Femur (tissue), 1 donor: ENCODE measurements around the gene TOB2.

Experiments used
- DNase-seq: peaks from one replicate; pipeline ENCODE4 v3.0.0-alpha.2; 2017

Gene TOB2

GRCh38 chr22:41446639-41447434 is at the start of gene TOB2:
TOB2 (minus strand) TSS chr22:41446801; CDS start chr22:41437345, 9,456 bp downstream.
- DNase-seq, result peak; percentile 96

DNA sequence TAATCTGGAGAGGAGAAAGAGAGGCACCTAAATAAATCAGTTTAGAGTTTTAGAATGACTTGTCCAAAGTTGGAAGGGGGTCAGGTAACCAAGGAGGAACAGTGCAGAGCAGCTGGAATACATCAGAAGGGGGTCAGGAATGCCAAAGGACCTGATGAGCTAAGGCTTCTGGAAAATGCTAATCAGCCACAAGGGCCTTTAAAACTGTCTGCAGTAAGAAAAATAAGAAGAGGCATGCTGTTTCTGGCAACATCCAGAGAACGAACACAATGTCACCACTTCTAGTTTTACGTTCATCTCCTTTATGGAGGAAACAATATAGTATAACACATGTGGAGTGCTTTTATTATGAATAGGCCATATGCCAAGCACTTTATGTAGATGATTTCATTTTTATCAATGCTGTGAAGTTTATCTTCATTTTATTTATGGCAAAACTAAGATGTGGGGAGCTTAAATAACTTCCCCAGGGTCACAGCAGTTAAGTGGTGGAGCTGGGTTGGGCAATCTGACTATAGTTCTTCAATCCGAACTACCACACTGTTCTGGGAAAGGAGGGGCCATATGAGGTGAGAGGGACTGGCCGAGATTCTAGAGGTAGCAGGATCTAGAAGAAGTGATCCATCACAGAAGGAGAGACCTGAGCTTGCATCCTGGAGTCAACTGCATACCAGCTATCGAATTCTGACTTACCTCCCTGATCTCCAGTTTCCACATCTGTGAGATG is 44.9 kb upstream of the TOB2 start:
- no peak for DNase-seq

DNA sequence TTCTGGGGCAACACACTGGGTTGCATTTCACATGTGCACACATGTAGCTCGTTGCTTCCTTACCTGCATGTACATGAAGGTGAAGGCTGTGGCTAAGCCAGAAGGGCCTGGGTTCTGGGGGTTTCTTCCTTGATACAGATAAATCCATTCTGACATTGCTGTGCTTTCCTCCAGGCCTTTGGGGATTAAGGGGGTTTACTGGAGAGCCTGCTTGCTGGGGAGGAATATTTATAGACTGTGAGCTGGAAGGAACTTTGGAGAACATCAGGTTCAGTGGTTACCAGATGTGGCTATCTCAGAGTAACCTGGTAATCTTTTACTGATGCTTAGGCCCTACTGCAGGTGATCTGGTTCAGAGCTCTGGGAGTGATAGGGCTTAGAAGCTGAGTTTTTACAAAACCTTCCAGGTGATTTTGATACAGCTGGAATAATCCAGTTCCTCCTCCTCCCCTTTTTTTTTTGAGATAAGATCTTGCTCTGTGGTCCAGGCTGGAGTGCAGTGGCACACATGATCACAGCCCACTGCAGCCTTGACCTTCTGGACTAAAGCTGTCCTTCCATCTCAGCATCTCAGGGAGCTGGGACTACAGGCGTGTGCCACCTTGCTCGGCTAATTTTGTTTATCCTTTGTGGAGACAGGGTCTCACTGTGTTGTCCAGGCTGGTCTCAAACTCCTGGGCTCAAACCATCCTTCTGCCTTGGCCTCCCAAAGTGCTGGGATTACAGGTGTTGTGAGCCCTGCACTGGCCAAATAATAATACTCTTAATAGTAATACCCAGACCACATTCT is 42.2 kb upstream of the TOB2 start:
- no peak for DNase-seq

DNA sequence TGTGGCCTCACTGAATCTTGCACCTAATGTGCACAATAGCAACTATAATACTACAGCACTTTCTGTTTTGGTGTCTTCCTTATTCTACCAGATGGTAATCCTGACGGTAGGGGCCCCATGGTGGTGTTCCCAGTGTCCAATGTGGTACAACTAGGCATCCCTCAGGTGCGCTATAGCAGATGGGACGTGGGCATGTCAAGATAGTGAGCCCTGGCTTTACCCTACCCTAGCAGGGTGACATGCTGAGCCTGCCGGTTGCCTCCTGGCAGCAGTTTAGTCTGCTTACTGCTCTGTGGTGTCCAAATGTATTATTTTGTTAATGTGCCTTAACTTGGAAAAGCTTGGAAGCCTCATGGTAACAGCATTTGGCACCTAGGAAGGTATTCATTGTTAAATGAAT is 41.5 kb upstream of the TOB2 start:
- no peak for DNase-seq

DNA sequence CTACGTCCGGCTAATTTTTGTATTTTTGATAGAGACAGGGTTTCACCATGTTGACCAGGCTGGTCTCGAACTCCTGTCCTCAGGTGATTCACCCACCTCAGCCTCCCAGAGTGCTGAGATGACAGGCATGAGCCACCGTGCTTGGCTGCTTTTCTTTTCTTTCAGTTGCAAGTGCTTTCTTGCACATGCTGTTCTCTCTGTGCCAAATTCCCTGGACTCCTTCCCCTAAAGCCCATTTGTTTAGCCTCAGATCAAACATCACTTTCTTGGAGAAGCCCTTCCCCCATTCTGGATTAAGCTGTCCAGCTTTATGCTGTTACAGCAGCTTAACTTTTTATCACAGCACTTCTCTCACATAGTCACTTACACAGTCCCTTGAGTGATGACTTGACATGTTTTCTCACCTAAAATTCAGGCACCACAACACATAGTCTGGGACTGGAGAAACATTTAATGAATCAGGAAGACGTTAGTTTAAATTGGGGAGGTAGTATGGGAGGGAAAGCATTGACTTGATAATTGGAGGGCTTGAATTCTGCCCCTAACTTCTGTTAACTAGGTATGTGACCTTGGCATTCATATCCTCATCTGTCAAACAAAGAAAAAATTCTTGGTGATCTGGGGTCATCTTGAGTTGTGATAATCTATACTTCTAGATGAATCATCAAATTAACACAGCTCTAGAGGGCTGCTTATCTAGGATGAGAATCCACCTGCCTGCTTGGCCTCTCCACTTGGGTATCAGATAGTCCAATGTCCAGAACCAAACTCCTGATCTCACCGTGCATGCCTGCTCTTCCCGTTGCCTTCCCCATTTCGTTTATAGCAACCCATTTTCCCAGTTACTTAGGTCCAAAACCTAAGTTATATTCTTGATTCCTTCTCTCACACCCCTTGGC is 40.7 kb upstream of the TOB2 start:
- no peak for DNase-seq

DNA sequence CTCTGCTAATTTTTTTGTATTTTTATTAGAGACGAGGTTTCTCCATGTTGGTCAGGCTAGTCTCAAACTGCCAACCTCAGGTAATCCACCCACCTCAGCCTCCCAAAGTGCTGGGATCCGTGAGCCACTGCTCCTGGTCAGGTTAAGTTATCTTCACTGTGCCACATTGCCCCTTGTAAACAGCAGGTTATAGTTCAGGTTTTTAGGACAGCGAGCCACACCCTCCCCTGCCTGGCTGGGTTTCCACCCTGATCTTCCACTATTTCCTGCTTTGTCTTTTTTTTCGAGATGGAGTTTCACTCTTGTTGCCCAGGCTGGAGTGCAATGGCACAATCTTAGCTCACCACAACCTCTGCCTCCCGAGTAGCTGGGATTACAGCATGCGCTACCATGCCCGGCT is 38.4 kb upstream of the TOB2 start:
- no peak for DNase-seq

- no peak for DNase-seq
Measured at GRCh38 chr22:41482319-41482935, 35.8 kb upstream of the TOB2 start.

DNA sequence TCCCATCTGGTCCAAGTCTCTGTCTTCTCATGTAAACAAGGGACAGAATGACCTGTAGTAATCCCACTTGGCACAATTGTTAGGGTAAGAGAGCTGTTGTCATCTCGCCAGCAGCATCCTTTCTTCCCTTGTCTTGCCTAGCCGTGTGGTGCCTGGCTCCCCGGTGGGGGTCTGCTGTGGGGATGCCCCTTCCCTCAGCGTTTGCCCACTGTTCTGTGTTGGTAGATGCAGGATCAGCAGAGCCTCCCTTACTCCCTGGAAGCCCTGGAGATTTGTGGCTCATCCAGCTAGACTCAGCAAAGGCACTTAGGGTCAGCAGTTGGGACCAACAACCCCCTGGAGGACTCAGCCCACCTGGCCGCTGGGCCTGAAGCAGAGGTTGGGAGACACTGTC is 35.3 kb upstream of the TOB2 start:
- no peak for DNase-seq

- no peak for DNase-seq
Measured at GRCh38 chr22:41481131-41481830, 34.7 kb upstream of the TOB2 start.

DNA sequence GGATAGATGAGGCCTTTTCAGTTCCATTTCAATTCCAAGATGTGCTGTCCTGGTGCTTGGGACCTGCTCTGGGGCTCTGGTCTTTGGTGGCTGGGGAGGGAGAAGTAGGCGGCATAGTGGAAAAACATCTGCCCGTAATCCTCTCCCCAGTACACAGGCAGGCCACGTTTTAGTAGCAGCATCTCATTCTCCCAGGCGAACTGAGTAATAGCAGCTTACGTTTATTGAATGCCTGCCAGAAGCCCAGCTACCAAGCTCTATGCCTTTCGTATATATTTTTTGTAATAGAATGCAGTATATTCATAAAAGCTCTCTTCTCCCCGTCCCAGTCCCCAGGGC is 33.8 kb upstream of the TOB2 start:
- DNase-seq, result peak; percentile 49

DNA sequence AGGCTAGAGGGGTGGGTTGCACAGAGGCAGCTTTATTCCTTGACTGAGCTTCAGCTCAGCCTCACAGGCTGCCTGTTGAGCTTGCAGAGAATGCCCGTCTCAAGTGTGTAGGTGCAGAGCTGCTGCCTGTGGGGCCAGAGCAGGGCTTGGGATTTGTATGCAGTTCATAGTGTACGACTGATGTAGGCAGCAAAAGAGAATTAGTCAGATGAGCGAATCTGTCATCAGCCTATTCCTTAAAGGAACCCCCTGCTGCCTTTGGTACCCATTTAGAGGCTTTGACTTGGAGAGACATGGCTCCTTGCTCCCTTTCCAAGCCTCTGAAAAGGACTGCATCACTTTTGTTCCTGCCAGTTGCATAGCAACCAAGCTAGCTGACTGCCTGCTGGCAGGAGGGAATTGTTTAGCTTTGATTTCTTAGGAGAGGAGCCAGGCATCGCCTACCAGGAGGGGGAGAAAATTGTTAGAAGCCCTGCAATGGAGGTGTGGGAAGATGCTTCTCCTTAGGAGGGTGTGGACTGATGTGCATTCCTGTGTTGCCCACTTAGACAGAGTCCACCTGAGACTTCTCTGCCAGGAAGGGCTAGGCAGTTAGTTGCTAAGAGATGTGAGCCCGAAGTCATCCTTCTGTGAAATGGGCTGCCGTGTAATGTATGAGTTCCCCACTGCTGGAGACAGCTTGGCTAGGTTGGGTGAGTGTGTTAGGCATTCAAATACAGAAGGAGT is 33.2 kb upstream of the TOB2 start:
- DNase-seq, result peak; percentile 38

GRCh38 chr22:41478891-41479521 is 32.4 kb upstream of the TOB2 start:
- DNase-seq, result no peak

- no peak for DNase-seq
Measured at GRCh38 chr22:41478473-41478872, 31.9 kb upstream of the TOB2 start.

- no peak for DNase-seq
Measured at GRCh38 chr22:41474872-41475451, 28.4 kb upstream of the TOB2 start.

DNA sequence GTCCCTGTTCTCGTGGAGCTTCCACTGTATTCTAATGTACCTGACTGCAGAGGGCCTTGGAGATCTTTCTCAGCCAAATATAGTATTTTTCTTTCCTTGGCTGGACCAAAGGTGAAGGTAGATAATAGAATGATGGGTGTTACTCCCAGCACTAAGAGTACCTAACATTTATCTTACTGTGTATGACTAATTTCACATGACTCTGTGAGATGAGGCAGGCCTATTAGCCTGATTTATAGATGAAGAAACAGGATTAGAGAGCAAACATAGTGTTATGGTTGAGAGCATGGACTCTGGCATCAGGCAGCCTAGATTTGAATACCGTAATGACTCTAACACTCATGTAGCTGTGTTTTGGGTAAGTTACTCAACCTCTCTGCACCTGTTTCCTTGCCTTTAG is 25.0 kb upstream of the TOB2 start:
- no peak for DNase-seq

DNA sequence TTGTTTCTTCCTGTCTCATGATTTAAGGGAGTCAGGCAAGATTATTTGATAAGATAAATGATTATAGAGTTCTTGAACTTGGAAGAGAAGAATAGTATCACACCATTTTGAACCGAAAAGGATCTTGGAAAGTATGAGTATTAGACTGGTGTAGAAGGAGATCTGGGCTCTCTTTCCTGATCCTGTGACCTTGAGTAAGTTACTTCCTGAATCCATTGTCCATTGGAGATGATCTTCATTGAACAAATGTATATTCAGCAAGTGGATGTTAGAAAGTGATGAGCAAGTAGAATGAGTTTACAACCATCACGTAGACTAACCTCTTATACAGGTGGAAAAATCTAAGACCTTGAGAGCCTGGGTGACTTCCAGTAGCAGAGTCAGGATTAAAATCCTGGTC is 24.3 kb upstream of the TOB2 start:
- DNase-seq, result no peak

- DNase-seq, result no peak
Measured at GRCh38 chr22:41469218-41469851, 22.7 kb upstream of the TOB2 start.

GRCh38 chr22:41468381-41469217 is 22.0 kb upstream of the TOB2 start, which contains the start of the genes ACO2 and PHF5A:
ACO2 (plus strand) TSS chr22:41469117; CDS start chr22:41469147, 30 bp downstream.
PHF5A (minus strand) TSS chr22:41468692; CDS start chr22:41468653, 39 bp downstream.
- DNase-seq, result peak; percentile 98
